Endodermal cell (in vitro differentiated cells): ENCODE results near the gene PDZD7. TPM values are rescaled to one million over a fixed set of nuclear protein-coding genes. Genes with fewer than 3 reads are reported as not detected.

Experiments used
- DNase-seq: peaks from one replicate; pipeline ENCODE4 v3.0.0-alpha.2; 2017
- H3K27ac ChIP-seq: 2 replicates; pipeline ENCODE4 v1.5.1; 2013; ENCODE audit warnings: mild to moderate bottlenecking, low read depth, low read length, moderate library complexity
- H3K27me3 ChIP-seq: 2 replicates; pipeline ENCODE4 v1.6.1; 2013; ENCODE audit warnings: mild to moderate bottlenecking, low read length, moderate library complexity; ENCODE audit not compliant: insufficient read depth, control insufficient read depth, poor library complexity, severe bottlenecking
- H3K36me3 ChIP-seq: 2 replicates; pipeline ENCODE4 v1.7.0; 2013; ENCODE audit warnings: mild to moderate bottlenecking, low read length, moderate library complexity; ENCODE audit not compliant: control insufficient read depth, insufficient read depth
- H3K4me1 ChIP-seq: one replicate; pipeline ENCODE4 v1.7.0; 2013; ENCODE audit warnings: low read length; ENCODE audit not compliant: control insufficient read depth, insufficient read depth
- H3K4me3 ChIP-seq: 2 replicates; pipeline ENCODE4 v1.5.1; 2013; ENCODE audit warnings: mild to moderate bottlenecking, low read length, moderate library complexity
- H3K9ac ChIP-seq: 2 replicates; pipeline ENCODE4 v1.6.1; 2013; ENCODE audit warnings: mild to moderate bottlenecking, low read length, moderate library complexity; ENCODE audit not compliant: poor library complexity, severe bottlenecking; ENCODE audit errors: extremely low read depth
- H3K9me3 ChIP-seq: 2 replicates; pipeline ENCODE4 v1.6.1; 2013; ENCODE audit warnings: mild to moderate bottlenecking, low read length, moderate library complexity; ENCODE audit not compliant: control insufficient read depth
- H3K27ac Mint-ChIP-seq: 2 replicates; pipeline ENCODE4 v1.8.0; 2020; ENCODE audit warnings: mixed read lengths
- H3K27me3 Mint-ChIP-seq: 2 replicates; pipeline ENCODE4 v1.8.0; 2021; ENCODE audit warnings: mild to moderate bottlenecking, mixed read lengths; ENCODE audit not compliant: insufficient read depth
- H3K36me3 Mint-ChIP-seq: 2 replicates; pipeline ENCODE4 v1.8.0; 2020; ENCODE audit warnings: low read depth, mixed read lengths
- H3K4me1 Mint-ChIP-seq: 2 replicates; pipeline ENCODE4 v1.8.0; 2020; ENCODE audit warnings: mixed read lengths
- H3K4me3 Mint-ChIP-seq: 2 replicates; pipeline ENCODE4 v1.8.0; 2020; ENCODE audit warnings: mild to moderate bottlenecking, moderate library complexity, mixed read lengths
- H3K9me3 Mint-ChIP-seq: 2 replicates; pipeline ENCODE4 v1.8.0; 2020; ENCODE audit warnings: mild to moderate bottlenecking, mixed read lengths
- CTCF ChIP-seq: fragments of 200-600 bp; sonication (generic); conservative IDR thresholded peaks from 2 replicates; pipeline ENCODE4 v1.5.0; 2021; ENCODE audit warnings: antibody characterized with exemption, mild to moderate bottlenecking
- WGBS, 2 experiments: methylation state at CpG; one replicate each; pipeline versions ENCODE4 v1.1.5 to v1.1.7; 2013; ENCODE audit warnings: missing lambda C conversion rate in 2 of 2, mixed read lengths in 1 of 2; ENCODE audit not compliant: insufficient coverage in 1 of 2, insufficient read length in 1 of 2; 5-methylcytosine and 5-hydroxymethylcytosine counted together
- total RNA-seq, 2 donors: library from RNA; stranded (reverse); fragmentation: NEBNext Ultra II Directional in 1 of 2; extraction: Animal tissue kit (Norgen Biotek cat#: 25700) in 1 of 2; gene quantifications; 2 replicates in 1 of 2; 3 replicates in 1 of 2; pipeline ENCODE4 v1.2.1, GENCODE V29; 2021

The PDZD7 gene
- total RNA-seq, 2 donors from 2014 or later: 0.49 to 1.1 TPM

GRCh38 chr10:101031796-101032636, 1.1 kb upstream of the PDZD7 start:
- TF ChIP-seq CTCF: no peak
- peak overlapping the region; percentile 49 for H3K4me3 Mint-ChIP-seq
- no peaks in the 10 kb centered on the region for H3K36me3 Mint-ChIP-seq
- no peak overlapping the region for H3K27ac Mint-ChIP-seq
- no peak overlapping the region for H3K9ac ChIP-seq
- H3K4me1 Mint-ChIP-seq: peaks cover 28% of the 10 kb centered on the region
- H3K36me3 ChIP-seq: no peaks in the 10 kb centered on the region
- H3K9me3 Mint-ChIP-seq: no peaks in the 10 kb centered on the region
- H3K4me3 ChIP-seq: peak overlapping the region; percentile 83
- H3K4me1 ChIP-seq: peaks cover 4% of the 10 kb centered on the region
- WGBS, 2 experiments: 4 to 7% methylated on average over 33 to 47 of the region's 47 CpGs
- peak; percentile 90 for DNase-seq
- no peaks in the 10 kb centered on the region for H3K9me3 ChIP-seq
- H3K27me3 ChIP-seq: peaks cover 70% of the 10 kb centered on the region
- no peak overlapping the region for H3K27ac ChIP-seq
- peaks cover 90% of the 10 kb centered on the region for H3K27me3 Mint-ChIP-seq

DNA sequence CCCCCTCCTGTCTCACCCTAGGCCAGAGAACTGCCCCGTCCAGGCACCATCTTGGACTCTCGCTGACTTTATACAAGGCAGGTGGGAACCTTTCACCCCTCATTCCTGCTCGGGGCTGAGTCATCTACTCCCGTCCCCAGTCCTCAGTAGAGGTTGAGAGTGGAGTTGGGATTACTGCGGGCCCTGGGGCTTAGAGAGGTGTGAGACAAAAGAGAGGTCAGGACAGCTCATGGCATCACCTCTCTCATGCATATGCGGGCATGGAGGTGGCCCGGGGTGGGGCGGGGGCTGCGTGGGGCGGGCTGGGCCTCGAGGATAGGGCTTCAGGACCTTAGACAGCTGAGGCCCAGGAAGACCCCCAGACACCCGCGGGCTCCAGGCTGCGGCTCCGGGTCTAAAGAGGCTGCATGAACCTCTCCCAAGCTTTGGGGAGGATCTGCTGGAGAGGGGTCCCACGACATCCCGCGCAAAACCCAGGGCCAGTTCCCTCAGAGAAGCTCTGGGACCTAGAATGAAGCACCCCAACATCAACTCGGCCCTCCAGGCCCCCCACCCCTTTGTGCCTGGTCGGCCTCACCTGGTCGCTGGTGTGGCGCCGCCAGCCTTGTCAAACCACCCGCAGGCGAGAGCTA, 317 bp downstream of the PDZD7 start:
- no peaks in the 10 kb centered on the region for H3K9me3 Mint-ChIP-seq
- H3K4me3 Mint-ChIP-seq: peak overlapping the region; percentile 49
- peaks cover 32% of the 10 kb centered on the region for H3K4me1 Mint-ChIP-seq
- peak overlapping the region; percentile 48 for H3K27ac Mint-ChIP-seq
- Histone ChIP-seq H3K4me3 (peak overlapping the region; percentile 83), H3K4me1 (peaks cover 4% of the 10 kb centered on the region), H3K27me3 (peaks cover 56% of the 10 kb centered on the region), H3K36me3 (no peaks in the 10 kb centered on the region), H3K9me3 (no peaks in the 10 kb centered on the region), H3K27ac (no peak overlapping the region), H3K9ac (no peak overlapping the region)
- peaks cover 76% of the 10 kb centered on the region for H3K27me3 Mint-ChIP-seq
- WGBS, 2 experiments: 12 to 26% methylated on average over 12 to 25 of the region's 25 CpGs
- peak; percentile 88 for DNase-seq
- TF ChIP-seq CTCF: no peak
- H3K36me3 Mint-ChIP-seq: no peaks in the 10 kb centered on the region

DNA sequence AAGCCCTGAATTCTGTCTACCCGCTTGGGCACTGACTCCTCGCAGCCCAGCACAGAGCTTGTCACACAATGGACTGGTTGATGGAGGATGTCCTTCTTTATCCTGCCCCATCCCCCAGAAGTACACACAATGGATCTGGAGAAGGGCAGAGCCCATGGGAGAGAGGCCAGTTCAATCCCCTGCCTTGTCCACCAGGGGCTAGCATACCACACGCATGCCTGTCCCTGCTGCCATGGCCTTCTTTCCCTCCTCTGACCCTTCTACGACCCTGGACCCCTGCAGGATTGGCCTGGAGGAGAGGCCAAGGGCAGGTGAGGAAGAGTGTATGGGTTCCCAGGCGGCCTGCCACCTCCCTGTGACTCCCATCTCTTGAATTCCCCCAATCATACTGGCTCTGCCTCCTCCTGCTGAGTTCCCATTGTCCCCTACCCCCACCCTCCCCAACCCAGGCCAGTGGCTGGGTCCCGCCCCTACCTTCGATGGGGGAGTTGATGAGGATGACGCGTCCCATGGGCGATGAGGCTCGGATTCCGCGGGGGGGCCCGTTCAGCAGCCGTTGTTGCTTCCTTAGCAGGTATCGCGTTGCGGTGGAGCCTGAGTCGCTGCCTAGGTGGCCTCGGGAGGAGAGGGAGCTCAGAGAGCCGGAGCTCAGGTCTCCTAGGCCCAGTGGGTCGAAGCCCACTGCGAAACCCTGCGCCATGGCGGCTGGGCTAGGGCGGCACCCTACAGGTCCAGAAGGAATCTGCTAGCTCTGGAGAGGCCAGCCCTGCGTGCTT, 1.2 kb downstream of the PDZD7 start:
- H3K4me3 ChIP-seq: no peak overlapping the region

More for the DNA sequence above, 1.2 kb downstream of the PDZD7 start:
- Mint-ChIP-seq H3K9me3 (no peaks in the 10 kb centered on the region), H3K4me1 (peaks cover 32% of the 10 kb centered on the region), H3K36me3 (no peaks in the 10 kb centered on the region), H3K27me3 (peaks cover 67% of the 10 kb centered on the region), H3K4me3 (no peak overlapping the region), H3K27ac (no peak overlapping the region)
- Histone ChIP-seq H3K27me3 (peaks cover 47% of the 10 kb centered on the region), H3K36me3 (no peaks in the 10 kb centered on the region), H3K27ac (no peak overlapping the region), H3K4me1 (peaks cover 4% of the 10 kb centered on the region), H3K9me3 (no peaks in the 10 kb centered on the region), H3K9ac (no peak overlapping the region)
- TF ChIP-seq CTCF: peak; percentile 75
- DNase-seq: peak; percentile 84
- 71 to 72% methylated on average over 21 to 27 of the region's 27 CpGs for WGBS, 2 experiments
